Psoas muscle (tissue), 8 donors: ENCODE results near the gene PEF1. TPM values are rescaled to one million over a fixed set of nuclear protein-coding genes. Genes with fewer than 3 reads are reported as not detected.

ENCODE experiments used
- ATAC-seq, 4 donors: fragments of 200-7000 bp; cut with Tn5 transposase; one replicate each; pipeline ENCODE4 v1.9.1; 2020; ENCODE audit warnings: moderate library complexity in 3 of 4, mild to moderate bottlenecking in 2 of 4
- DNase-seq, 2 donors: peaks; one replicate each; pipeline ENCODE4 v3.0.0-alpha.2; 2020
- H3K27ac ChIP-seq: fragments of 200-600 bp; one replicate; pipeline ENCODE4 v1.8.0; 2022
- H3K27me3 ChIP-seq, 3 donors: fragments of 200-600 bp in 1 of 3; one replicate each; pipeline versions ENCODE4 v1.6.1 to v1.8.0; 2013 to 2022; ENCODE audit warnings: low read length in 2 of 3, mild to moderate bottlenecking in 2 of 3, moderate library complexity in 1 of 3; ENCODE audit not compliant: insufficient read depth in 3 of 3
- H3K36me3 ChIP-seq, 2 donors: fragments of 200-600 bp in 1 of 2; one replicate each; pipeline versions ENCODE4 v1.6.1 to v1.8.0; 2013 to 2022; ENCODE audit warnings: low read depth in 1 of 2, mild to moderate bottlenecking in 1 of 2, moderate library complexity in 1 of 2; ENCODE audit not compliant: insufficient read depth in 1 of 2
- H3K4me1 ChIP-seq: fragments of 200-600 bp; one replicate; pipeline ENCODE4 v1.8.0; 2022
- H3K4me3 ChIP-seq: fragments of 200-600 bp; one replicate; pipeline ENCODE4 v1.8.0; 2022; ENCODE audit warnings: mild to moderate bottlenecking
- H3K9me3 ChIP-seq: fragments of 200-600 bp; one replicate; pipeline ENCODE4 v1.8.0; 2022
- CTCF ChIP-seq: fragments of 200-600 bp; IDR thresholded peaks from one replicate; pipeline ENCODE4 v1.8.0; 2022; ENCODE audit warnings: antibody characterized with exemption
- WGBS, 3 donors: extraction: QIAGEN DNeasy Blood & Tissue Kit; methylation state at CpG; one replicate each; pipeline versions ENCODE4 v1.1.6 to v1.1.7; 2013; 5-methylcytosine and 5-hydroxymethylcytosine counted together
- intact Hi-C, 2 donors: fragments of 100-400 bp; cut with DNase I; formaldehyde crosslinking; loops; one replicate each; pipeline versions ENCODE4 v1.11.0 to v1.14.2; 2022
- polyA plus RNA-seq, 3 donors: library from polyadenylated mRNA; stranded (reverse); fragments of 200-250 nt; gene quantifications; one replicate each; pipeline ENCODE4 v1.2.3, GENCODE V29; 2013
- total RNA-seq, 4 donors: library from RNA; stranded (reverse); fragmentation: NEBNext Ultra II Directional in 2 of 4; extraction: Animal tissue kit (Norgen Biotek cat#: 25700) in 2 of 4; gene quantifications; one replicate each; pipeline versions ENCODE4 v1.2.1 to v1.2.4, GENCODE V29; 2021 to 2023
- donor health status: healthy with polysubstance abuse.
- donor health status: DM: no; HTN: no; CAD: no; lungs with moderate emphysema.
- donor health status: Bipolar disorder and iron deficiency.
- donor health status: healthy.
- donor health status: DM: yes; HTN: yes; CAD: no.
- donor health status: DM: no; HTN: no; CAD: no.
- donor health status: DM: no; HTN: no; CAD: no.
- donor health status: DM: yes; HTN: yes; CAD: no.

PEF1 gene
- total and polyA plus RNA-seq, 7 donors = 22.1 to 57.4 (median 30.7) TPM

DNA sequence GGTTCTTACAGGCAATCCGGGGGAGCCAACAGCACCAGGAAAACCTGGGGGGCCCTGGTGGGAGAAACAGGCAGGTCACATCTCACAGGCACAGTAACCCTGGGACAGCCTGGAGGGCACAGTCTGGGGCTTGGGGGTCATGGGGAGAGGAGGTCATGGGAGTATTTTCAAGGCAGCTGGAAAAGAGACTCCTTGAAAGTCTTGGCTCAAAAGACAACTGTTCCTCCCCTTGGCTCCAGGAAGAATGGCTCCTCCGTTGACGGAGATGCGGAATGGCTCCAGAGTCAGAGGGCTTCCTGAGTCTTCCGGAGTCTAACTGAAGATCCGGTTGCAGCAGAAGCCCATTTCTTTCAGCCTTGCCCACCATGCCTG lies 25.9 kb upstream of the PEF1 start:
- TF ChIP-seq CTCF = no peak
- peak overlapping the region; percentile 56 for H3K4me3 ChIP-seq
- WGBS, 3 donors = 38 to 72% (median 55%) methylated on average over 6 of the region's 6 CpGs
- peaks cover 40% of the 10 kb centered on the region for H3K4me1 ChIP-seq
- ATAC-seq (no peak), DNase-seq (no peak)
- H3K27me3 ChIP-seq = no peaks in the 10 kb centered on the region
- no peaks in the 10 kb centered on the region for H3K36me3 ChIP-seq
- H3K27ac ChIP-seq = peak overlapping the region; percentile 54
- H3K9me3 ChIP-seq = no peaks in the 10 kb centered on the region
- intact Hi-C loops = no loop called here

DNA sequence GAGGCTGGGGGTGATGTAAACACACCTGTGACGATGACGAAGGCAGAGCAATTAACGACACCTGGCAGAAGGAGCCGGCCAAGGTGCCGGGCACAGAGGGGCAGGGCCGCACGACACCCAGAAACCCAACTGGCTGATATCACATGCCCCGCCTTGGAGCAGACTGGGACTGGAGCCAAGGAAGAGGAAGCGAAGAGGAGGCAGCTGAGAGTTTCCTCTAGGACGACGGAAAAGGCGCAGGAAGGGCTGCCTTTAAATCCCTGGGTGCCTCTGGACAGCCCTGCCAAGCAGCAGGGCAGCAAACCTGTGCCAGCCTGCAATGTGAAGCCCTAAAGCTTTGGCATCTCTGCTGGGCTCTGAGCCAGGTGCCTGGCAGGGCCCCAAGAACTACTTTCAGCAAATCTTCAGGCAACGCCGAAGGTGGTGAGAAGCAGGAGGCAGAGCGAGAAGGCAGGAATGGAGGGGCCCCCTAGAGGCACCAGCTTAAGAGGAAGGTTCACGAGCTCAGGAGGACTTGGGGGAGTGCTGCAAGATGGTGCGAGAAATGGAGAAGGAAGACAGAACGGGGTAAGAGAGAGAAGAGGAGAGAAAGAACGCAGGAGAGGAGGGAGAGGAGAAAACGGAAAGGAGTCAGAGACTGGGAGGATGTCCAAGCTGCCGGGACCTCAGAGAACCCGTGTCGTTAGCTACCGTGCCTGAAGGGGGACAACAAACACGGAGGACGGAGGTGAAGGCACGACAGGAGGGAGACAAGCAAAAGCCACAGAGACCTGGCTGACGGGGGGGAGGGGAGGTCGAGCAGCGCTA lies 25.3 kb upstream of the PEF1 start:
- Histone ChIP-seq H3K36me3 (no peaks in the 10 kb centered on the region), H3K4me1 (peaks cover 34% of the 10 kb centered on the region), H3K4me3 (peak overlapping the region; percentile 56), H3K27ac (peak overlapping the region; percentile 54), H3K27me3 (no peaks in the 10 kb centered on the region), H3K9me3 (no peaks in the 10 kb centered on the region)
- WGBS, 3 donors = 6% methylated on average over 30 of the region's 30 CpGs
- ATAC-seq = peak; percentile 40 to 74 (median 63)
- peak; percentile 8 for TF ChIP-seq CTCF
- intact Hi-C loops = loop anchor here in 1 of 2 donors (5.0 kb wide), 1 partner anchor 47 kb away; no protein-coding TSS in a partner anchor
- peak; percentile 72 to 90 for DNase-seq

GRCh38 chr1:31669433-31669785 lies 24.7 kb upstream of the PEF1 start:
- Histone ChIP-seq H3K27ac (peak overlapping the region; percentile 54), H3K27me3 (no peaks in the 10 kb centered on the region), H3K36me3 (no peaks in the 10 kb centered on the region), H3K4me1 (peaks cover 31% of the 10 kb centered on the region), H3K9me3 (no peaks in the 10 kb centered on the region), H3K4me3 (peak overlapping the region; percentile 56)
- 27 to 41% (median 32%) methylated on average over 7 of the region's 7 CpGs for WGBS, 3 donors
- no peak for TF ChIP-seq CTCF
- DNase-seq (no peak), ATAC-seq (no peak)
- intact Hi-C loops = loop anchor here in 1 of 2 donors (5.0 kb wide), 1 partner anchor 48 kb away; no protein-coding TSS in a partner anchor

DNA sequence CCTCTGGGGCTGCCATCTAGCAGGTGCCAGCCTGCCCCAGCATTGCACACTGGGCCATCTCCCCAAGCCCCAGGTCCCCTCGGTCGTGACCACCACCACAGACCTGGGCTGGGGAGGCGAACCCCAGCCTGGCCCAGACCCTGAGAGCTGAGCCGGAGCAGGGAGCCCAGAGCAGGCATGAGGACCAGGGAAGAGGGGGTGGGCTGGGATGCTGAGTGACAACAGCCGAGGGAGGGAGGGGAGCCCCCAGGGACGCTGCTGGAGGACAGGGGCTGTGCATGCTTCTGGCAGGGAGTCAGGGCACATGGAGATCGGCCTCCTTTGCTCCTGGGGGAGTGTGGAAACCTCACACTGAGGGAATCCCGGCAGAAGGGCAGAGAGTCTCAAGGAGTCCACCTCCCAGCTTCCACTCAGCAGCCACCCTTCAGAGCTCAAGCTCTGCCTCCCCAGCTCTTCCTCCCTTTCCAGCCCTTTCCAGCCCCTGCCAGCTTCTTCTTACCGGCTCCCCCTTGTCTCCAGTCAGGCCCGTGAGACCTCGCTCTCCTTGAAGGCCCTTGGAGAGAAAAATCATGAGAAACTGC lies 23.7 kb upstream of the PEF1 start:
- ATAC-seq (no peak), DNase-seq (peak in 1 of 2 donors; percentile 42)
- intact Hi-C loops = loop anchor here in 1 of 2 donors (5.0 kb wide), 1 partner anchor 49 kb away; no protein-coding TSS in a partner anchor
- TF ChIP-seq CTCF = no peak
- Histone ChIP-seq H3K27ac (no peak overlapping the region), H3K36me3 (no peaks in the 10 kb centered on the region), H3K27me3 (no peaks in the 10 kb centered on the region), H3K9me3 (no peaks in the 10 kb centered on the region), H3K4me1 (peaks cover 26% of the 10 kb centered on the region), H3K4me3 (no peak overlapping the region)
- 67 to 82% (median 77%) methylated on average over 9 to 11 of the region's 11 CpGs for WGBS, 3 donors
